G401.6 (cell line): ENCODE results near the gene TMTC4.
A peak's percentile ranks its signal among the peaks of the same experiment; 100 is the strongest.
"Not testable (repeated sequence)": the region's sequence is repeated elsewhere in the genome, so short reads cannot be mapped to it uniquely, and the experiment has no call there.

Source experiments
- FAIRE-seq: peaks from 2 replicates; lab custom pipeline; 2012; peaks lifted over from hg19 to GRCh38; lab: Jason Lieb, UNC

TMTC4 gene, protein sequence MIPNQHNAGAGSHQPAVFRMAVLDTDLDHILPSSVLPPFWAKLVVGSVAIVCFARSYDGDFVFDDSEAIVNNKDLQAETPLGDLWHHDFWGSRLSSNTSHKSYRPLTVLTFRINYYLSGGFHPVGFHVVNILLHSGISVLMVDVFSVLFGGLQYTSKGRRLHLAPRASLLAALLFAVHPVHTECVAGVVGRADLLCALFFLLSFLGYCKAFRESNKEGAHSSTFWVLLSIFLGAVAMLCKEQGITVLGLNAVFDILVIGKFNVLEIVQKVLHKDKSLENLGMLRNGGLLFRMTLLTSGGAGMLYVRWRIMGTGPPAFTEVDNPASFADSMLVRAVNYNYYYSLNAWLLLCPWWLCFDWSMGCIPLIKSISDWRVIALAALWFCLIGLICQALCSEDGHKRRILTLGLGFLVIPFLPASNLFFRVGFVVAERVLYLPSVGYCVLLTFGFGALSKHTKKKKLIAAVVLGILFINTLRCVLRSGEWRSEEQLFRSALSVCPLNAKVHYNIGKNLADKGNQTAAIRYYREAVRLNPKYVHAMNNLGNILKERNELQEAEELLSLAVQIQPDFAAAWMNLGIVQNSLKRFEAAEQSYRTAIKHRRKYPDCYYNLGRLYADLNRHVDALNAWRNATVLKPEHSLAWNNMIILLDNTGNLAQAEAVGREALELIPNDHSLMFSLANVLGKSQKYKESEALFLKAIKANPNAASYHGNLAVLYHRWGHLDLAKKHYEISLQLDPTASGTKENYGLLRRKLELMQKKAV

DNA sequence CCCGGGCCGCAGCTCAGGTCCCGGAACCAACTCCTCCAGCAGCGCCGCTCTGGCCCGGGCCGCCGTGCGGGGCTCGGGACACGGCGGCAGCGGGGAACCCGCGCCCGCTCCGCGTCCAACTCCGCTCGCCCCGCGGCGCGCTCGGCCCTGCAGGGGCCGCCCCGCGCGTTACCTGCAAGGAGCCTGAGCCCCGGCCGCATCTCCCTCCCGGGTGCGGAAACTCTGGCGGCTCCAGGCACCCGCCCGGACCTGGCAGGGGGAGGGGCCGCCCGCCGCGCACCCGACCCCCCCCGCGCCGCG lies at the start of gene TMTC4:
Gene TMTC4 (minus strand): TSS at position 224 of the 300 bp plus-strand sequence. CDS start 4,433 bp downstream, outside the sequence.
- no peak for FAIRE-seq

DNA sequence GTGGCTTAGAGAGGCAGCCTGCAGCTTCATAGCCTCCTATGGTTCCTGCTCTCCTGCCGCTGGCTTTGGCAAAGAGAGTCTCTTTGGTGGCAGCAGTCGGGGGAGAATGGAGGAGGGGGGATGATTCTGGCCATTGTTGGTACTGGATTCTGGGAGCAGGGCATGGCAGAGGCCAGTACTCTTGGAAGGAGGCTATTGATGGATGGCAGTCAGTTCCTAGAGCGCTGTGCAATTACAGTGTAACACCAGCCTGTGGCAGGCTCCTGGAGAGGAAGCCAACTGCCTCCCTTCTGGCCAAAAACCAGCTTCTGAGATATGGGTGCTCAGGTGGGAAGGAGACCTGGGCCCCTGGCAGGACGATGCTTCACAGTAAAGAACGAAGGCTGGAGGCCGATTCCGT lies 47.9 kb upstream of the TMTC4 start:
- FAIRE-seq, result no peak

DNA sequence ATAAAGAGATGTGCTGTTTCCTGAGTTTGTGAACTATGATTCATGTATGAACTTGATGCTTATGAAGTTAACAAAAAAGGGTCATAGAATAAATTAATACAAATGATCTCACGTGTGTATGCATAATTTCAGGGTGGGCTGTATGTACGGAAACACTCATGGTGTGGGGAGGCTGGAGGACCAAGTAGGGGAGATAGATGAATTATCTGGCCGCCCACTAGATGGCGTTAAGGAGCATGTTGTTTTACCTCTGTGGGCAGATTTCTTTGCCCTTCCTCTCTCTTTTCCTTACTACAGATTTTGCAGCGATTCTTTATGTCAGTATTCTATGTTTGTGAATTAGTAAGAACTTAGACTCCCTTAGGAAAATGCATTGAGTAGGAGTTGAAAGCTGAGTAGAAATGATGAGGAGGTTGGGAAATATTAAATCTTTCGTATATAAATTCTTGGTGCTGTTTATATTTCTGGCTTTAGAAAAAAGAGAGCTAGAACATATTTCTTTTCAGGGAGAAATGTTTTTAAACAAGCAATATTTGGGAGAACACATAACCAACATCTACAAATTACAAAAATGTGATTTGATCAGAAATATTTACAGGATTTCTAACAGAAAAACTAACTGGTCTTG lies 47.4 kb upstream of the TMTC4 start:
- peak; percentile 80 for FAIRE-seq

DNA sequence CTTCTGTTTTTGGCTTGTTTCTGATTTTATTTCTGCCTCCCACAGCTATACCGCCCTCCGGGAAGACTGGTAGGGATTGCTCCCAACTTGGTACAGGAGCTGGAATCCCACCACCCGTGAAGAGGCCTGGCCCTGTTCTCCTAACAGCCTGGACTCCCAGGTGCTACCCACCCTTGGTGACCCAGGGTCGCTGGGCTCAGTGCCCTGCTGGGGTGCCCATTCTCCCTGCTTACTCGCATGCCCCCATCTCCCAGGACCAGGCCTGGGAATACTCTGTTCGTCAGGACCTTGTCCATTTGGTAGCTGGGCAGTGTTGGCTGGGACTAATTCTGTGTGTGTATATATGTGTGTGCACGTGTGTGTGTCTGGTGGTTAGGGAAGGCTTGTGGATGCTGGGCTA lies 41.0 kb upstream of the TMTC4 start:
- no peak for FAIRE-seq

DNA sequence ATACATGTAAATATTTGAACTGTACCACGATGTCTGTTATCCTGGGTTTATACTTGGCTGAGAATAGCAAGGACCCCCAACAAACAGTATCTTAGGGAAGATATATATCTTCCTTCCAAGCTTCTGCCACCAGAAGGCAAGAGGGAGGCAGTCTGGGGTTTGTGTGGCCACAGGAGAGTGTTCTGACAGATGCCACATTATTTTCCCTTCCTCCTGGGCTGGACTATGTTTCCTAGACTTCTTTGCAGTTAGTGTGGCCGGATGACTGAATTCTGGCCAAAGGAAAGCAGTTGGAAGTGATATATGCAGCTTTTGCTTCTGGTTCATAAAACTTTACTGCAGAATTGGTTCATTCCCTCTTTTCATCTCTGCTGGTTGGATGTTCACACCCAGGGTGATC lies 39.9 kb upstream of the TMTC4 start:
- FAIRE-seq, result no peak

DNA sequence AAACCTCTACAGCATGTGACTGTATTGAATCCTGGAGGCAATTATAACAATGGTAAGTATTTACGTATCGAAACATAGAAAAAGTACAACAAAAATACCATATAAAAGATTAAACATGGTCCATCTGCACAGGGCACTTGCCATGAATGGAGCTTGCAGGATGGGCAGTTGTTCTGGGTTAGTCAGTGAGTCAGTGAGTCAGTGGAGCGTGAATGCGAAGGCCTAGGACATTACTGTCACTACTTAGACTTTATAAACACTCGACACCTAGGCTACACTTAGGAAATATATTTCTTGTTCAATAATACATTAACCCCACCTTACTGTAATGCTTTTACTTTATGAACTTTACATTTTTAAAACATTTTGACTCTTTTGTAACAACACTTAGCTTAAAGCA lies 35.6 kb upstream of the TMTC4 start:
- FAIRE-seq, result peak; percentile 51

DNA sequence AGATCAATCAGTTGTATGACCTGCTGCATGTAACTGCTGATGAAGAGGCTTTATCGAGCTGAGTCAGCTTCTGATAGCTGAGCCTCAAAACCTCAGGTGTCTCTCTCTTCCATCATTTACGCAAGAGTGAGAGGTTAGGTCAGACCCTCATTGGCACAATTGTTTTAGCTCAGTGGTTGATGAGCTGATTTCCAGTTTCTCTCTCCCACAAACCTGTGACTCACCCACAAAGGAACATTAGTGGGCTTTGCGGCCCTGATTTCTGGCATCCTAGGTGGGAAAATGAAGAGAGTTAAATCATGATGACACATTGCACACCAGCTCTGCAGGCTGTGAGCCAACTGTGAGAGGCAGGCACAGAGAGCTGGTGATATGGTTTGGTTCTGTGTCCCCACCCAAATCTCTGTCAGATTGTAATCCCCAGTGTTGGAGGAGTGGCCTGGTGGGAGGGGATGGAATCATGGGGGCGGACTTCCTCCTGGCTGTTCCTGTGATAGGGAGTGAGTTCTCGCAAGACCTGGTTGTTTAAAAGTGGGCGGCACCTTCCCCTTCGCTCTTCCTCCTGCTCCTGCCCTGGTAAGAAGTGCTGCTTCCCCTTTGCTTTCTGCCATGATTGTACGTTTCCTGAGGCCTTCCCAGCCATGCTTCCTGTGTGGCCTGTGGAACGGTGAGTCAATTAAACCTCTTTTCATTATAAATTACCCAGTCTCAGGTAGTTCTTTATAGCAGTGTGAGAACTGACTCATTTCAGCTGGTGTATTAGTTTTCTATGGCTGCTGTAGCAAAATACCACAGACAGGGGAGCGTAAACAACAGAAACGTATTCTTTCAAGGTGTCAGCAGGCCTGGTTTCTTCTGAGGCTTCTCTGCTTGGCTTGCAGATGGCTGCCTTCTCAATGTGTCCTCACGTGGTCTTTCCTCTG lies 33.5 kb upstream of the TMTC4 start:
- no peak for FAIRE-seq

DNA sequence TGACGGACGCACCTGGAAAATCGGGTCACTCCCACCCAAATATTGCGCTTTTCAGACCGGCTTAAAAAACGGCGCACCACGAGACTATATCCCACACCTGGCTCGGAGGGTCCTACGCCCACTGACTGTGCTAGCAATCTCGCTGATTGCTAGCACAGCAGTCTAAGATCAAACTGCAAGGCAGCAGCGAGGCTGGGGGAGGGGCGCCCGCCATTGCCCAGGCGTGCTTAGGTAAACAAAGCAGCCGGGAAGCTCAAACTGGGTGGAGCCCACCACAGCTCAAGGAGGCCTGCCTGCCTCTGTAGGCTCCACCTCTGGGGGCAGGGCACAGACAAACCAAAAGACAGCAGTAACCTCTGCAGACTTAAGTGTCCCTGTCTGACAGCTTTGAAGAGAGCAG lies 23.7 kb upstream of the TMTC4 start:
- FAIRE-seq, result not testable (repeated sequence)

DNA sequence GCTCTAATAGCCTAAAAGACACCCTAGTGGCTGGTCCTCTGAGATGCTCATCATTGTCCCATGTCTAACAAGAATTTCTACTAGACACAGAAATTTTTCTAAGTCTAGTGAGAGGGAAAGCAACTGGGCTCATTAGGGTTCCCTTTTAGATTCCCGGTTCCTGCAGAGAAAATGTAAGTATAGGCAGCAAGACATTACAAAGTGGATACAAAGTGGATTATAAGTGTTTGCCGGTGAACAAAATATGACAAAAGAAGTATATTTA lies 20.8 kb upstream of the TMTC4 start:
- FAIRE-seq, result no peak

DNA sequence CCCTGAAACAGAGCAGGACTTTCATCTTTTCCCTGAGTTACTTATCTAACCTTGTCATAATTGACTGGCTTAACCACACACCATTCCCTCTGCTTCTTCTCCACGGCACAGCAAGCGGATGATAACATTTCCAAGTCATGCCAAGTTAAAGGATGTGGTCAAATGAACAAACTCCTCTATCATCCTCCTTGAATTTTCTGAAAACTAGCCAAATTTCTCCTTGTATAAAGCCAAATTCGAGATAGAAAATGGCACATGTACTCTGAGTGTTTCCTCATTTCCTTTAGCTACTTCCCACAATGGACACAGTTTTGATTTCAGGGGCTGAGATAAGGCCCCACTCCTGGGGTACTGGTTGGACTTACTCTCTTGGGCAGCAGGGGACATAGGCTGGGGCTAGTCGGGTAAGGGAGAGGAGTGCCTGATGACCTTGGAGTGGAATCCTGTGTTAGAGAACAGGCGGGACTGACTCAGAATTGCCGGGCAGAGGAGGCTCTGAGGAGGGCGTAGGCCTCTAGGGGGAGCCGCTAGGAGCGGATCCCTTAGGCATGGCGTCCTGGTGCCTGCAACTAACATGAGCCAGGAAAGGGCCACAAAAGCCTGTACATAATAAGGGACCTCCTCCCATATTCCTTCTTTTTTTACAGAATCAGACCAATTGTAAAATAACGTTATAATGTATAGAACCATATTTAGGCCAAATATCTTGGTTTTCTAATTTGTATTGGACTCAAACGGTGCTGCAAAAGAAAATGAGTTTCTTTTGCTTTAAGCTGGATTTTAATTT lies 20.3 kb upstream of the TMTC4 start:
- FAIRE-seq, result peak; percentile 31

DNA sequence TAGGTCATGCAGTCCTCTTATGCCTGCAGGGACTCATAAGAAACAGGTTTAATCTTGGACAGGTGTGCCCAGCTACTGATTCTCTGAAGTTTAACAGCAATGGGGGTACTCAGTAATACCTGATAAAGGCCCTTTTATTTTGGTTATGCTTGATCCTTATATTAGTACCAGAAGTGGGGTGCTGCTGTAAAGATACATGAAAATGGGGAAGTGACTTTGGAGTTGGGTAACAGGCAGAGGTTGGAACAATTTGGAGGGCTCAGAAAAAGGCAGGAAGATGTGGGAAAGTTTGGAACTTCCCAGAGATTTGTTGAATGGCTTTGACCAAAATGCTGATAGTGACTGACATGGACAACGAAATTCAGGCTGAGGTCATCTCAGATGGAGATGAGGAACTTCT lies 14.6 kb upstream of the TMTC4 start:
- FAIRE-seq, result no peak

DNA sequence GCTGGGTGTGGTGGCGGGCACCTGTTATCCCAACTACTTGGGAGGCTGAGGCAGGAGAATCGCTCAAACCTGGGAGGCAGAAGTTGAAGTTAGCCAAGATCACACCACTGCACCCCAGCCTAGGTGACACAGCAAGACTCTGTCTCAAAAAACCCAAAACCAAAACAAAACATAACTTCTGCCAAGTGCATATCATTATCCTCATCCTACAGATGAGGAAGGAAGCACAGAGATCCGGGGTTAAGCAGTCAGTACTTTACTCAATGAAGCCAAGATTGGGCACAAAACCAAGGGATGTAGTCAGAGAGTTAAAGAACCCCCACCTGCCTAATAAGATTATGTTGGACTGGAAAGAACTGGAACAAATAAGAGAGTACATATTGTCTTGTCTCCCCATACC lies 5.5 kb upstream of the TMTC4 start:
- no peak for FAIRE-seq

DNA sequence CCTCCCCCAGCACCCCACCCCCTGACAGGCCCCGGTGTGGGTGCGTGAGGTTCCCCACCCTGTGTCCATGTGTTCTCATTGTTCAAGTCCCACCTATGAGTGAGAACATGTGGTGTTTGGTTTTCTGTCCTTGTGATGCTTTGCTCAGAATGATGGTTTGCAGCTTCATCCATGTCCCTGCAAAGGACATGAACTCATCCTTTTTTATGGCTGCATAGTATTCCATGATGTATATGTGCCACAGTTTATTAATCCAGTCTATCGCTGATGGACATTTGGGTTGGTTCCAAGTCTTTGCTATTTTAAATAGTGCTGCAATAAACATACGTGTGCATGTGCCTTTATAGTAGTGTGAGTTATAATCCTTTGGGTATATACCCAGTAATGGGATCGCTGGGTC lies 2.5 kb upstream of the TMTC4 start:
- not testable (repeated sequence) for FAIRE-seq

DNA sequence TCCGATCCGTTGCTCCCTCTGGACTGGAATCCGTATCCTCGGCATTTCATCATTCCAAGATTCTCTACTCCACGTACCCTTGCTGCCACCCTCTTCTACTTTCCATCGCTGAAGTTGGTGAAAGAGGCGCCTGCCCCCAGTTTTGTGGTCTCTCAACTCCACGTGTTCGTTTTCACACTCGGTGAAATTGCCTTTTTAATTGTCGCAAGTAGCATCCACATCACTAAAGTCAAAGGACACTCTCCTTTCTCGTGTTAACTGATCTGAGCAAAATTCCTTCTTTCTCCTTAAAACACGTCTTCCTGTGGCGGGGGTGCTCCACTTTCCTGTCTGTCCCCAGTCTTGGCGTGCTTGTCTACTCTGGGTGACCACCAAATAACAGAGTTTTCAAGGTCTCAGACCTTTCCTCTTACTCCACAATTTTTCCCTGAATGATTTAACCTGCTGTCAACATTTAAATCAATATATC lies 1.1 kb upstream of the TMTC4 start:
- no peak for FAIRE-seq

DNA sequence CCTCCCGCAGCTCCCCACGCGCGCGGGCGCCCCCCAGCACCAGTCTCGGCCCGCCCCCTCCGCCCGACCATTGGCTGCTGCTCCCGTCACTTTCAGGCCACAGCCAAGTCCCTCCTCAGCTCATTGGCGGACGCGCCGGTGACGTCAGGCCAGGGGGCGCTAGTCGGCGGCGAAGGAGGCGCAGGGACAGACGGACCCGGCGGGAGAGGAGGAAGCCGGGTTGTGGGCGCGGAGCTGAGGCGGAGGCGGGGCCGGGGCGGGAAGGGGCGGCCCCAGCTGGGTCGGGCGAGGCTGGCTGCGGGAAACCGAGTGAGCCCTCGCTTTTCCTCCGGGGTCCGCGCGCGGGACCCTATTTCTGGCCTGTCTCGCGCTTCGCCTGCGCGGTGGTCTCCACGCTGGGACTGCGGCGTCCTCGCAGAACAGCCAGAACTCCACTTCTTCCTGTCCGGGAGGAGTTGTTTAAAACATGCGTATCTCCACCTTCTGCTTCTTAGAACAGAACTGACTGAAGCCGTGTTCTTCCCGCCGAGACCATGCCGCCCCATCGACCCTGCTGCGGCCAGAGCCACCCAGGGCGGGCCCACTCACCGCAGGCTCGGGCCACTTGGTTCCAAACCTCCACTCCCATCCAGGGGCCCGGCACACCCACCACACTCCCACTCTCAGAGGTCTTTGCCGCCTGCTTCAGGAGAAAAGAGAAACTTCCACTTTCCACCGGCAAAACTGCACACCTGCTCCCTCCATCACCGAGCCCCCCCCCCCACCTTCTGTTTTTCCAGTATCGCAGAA lies 471 bp upstream of the TMTC4 start:
- FAIRE-seq, result peak; percentile 49

DNA sequence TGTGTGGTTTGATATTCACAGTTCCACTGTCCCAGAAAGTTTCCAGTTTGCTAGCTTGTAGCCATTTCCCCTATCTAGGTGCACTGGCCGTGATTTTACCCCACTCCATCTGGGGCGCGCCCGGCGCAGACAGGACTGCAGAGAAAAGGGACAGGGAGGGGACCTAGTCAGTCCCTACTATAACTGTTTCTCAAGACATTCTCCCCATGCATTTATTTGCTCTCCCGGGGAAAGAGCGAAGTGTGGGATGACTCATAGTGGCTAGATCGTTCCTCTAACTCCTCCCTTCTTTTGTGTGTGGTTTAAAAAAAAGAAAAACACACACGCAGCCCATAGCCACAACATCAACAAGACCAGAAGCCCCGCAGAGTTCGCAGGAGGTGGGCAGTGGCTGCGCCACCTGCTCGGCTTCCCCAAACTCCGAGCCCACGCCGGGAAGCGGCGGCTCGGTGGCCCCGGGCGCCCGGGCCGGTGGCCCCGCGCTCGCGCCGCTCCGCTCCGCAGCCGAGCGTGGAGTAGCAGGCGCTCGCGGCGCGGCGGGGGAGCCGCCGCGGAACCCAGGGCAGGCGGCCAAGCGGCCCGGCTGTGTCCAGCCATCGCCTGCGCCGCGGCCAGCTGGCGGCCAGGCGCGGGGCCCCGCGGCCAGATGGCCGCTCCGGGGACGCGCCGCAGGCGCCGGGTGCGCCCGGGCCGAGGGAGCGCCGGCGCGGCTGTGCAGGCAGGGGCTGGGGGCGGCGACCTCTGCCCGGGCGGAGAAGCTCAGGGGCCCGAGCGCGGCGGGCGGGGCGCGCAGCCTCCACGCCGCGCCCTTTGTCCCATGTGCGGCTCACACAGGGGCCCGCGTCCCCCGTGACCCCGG lies 653 bp downstream of the TMTC4 start:
- no peak for FAIRE-seq

DNA sequence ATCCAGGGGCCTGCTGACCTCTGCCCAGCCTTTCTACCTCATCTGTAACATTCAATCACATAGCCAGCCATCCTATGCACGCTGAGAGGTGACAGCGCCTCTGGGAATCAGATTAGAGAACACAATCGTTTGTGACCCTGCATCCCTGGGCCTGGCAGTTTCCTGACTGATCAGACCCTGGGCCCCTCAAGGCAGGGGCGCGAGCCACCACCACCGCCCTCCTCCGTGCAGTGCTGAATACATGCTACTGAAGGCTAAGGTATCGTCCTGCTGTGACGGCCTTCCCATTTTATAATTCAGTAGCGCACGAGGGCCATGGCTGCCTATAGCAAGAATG lies 1.3 kb downstream of the TMTC4 start:
- FAIRE-seq, result no peak

DNA sequence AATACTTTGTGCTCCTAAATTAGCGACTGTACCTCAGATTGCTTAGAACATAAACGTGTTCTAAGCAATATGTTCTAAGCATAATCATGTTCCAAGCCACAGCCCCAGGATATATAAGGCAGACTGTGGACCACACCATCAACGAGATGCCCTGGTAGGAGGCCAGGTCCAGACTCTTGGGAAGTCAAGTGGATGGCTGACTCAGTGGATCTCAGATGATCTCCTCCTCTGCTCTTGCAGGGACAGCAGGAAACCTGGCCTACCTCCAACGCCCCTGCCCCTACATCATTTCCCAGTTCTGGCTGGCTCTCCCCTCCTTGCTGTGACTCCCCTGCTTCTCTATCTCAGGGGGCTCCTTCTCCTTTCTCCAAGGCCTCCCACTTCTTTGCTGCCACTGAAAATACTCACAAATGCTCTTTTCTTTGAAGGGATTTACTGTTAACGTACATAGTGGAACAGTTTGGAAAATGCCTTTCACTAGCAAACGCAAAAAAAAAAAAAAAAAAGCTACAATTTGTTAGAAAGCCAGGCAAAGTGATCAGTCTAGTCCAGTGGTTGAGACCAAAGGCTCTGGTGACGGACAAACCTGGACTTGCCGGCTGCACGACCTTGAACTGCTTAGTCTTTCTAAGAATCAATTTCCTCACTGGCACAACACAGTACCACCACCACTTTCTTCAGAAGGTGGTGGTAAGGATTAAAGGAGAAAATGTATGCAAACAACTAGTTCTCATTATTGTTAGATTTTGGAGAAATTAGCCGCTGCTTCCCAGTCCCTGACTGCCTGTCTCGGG lies 3.0 kb downstream of the TMTC4 start:
- FAIRE-seq, result no peak

DNA sequence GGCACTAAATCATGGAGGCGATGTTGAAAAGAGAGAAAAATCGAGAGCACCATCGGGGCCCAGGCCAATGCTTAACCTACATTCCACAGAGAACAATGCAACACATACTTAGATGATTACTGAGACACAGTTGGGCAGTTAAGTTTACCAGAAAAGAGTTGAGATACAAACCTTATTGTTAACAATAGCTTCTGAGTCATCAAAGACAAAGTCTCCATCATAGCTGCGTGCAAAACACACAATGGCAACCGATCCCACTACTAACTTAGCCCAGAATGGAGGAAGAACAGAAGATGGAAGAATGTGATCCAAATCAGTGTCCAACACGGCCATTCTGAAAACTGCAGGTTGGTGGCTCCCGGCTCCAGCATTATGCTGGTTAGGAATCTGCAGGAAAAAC lies 6.2 kb downstream of the TMTC4 start:
- no peak for FAIRE-seq
